Endothelial cell of umbilical vein (primary cell): Measurements from ENCODE around the gene AQP2. TPM values are rescaled to one million over a fixed set of nuclear protein-coding genes. Genes with fewer than 3 reads are reported as not detected.

Source experiments
- BruUV-seq: library from RNA; stranded (reverse); fragments of 400-500 nt; replicated peaks from 2 replicates; lab custom pipeline; 2021; lab: Mats Ljungman, UMichigan
- CTCF ChIA-PET: fragments of 300-600, 350-600 bp; sonication (Branson Sonifier 250); formaldehyde crosslinking; loops from one replicate; lab custom pipeline; 2021; ENCODE audit warnings: antibody characterized with exemption, inconsistent platforms; lab: Charles Lee
- POLR2A ChIA-PET: fragments of 300-600, 350-600 bp; sonication (Branson Sonifier 250); formaldehyde crosslinking; loops from one replicate; lab custom pipeline; 2021; ENCODE audit warnings: antibody characterized with exemption, inconsistent platforms; lab: Charles Lee
- DNase-seq: peaks from one replicate; pipeline ENCODE4 v3.0.0-alpha.2; 2011; ENCODE audit warnings: low read depth, low spot score
- FAIRE-seq: peaks from 2 replicates; lab custom pipeline; 2011; peaks lifted over from hg19 to GRCh38; lab: Jason Lieb, UNC
- H2AFZ ChIP-seq: 2 replicates; pipeline ENCODE4 v1.6.0; 2012; ENCODE audit warnings: low read depth, low read length, control low read depth, inconsistent platforms
- H3K27ac ChIP-seq: 2 replicates; pipeline ENCODE4 v1.5.1; 2011; ENCODE audit warnings: low read depth, mild to moderate bottlenecking, control low read depth, low read length, moderate library complexity; ENCODE audit not compliant: insufficient read depth
- H3K27me3 ChIP-seq, 2 experiments: 2 replicates each; pipeline versions ENCODE4 v1.6.0 to v1.6.1; 2011; ENCODE audit warnings: low read length in 2 of 2, mixed read lengths in 1 of 2; ENCODE audit not compliant: control insufficient read depth in 2 of 2, insufficient read depth in 2 of 2
- H3K36me3 ChIP-seq, 2 experiments: 2 replicates in 1 of 2; 3 replicates in 1 of 2; pipeline ENCODE4 v1.5.1; 2011; ENCODE audit warnings: low read length in 2 of 2, mild to moderate bottlenecking in 1 of 2, moderate library complexity in 1 of 2; ENCODE audit not compliant: control insufficient read depth in 2 of 2, insufficient read depth in 2 of 2; ENCODE audit errors: extremely low read depth in 1 of 2
- H3K4me1 ChIP-seq: 3 replicates; pipeline ENCODE4 v1.5.1; 2011; ENCODE audit warnings: mild to moderate bottlenecking, low read length; ENCODE audit not compliant: control insufficient read depth, insufficient read depth; ENCODE audit errors: extremely low read depth
- H3K4me2 ChIP-seq: 2 replicates; pipeline ENCODE4 v1.6.1; 2011; ENCODE audit warnings: low read length, control low read depth, mixed read lengths; ENCODE audit not compliant: insufficient read depth
- H3K4me3 ChIP-seq, 3 experiments: fragments of 200-600 bp in 1 of 3; sonication (generic), shearing (Covaris generic) in 1 of 3; replicated peaks in 1 of 3; 2 replicates each; pipeline ENCODE4 v1.5.1; 2011 to 2016; ENCODE audit warnings: control low read depth in 3 of 3, low read length in 3 of 3, mild to moderate bottlenecking in 2 of 3, inconsistent platforms in 1 of 3, low read depth in 1 of 3, moderate library complexity in 1 of 3; ENCODE audit not compliant: insufficient read depth in 1 of 3
- H3K79me2 ChIP-seq: 2 replicates; pipeline ENCODE4 v1.6.0; 2012; ENCODE audit warnings: low read length, inconsistent platforms; ENCODE audit not compliant: control insufficient read depth, insufficient read depth
- H3K9ac ChIP-seq: replicated peaks from 2 replicates; pipeline ENCODE3; 2011; ENCODE audit warnings: low read length, control low read depth; ENCODE audit not compliant: insufficient read depth; ENCODE audit errors: extremely low read depth
- H3K9me1 ChIP-seq: replicated peaks from 3 replicates; pipeline ENCODE4 v1.6.0; 2011; ENCODE audit warnings: mild to moderate bottlenecking, low read length; ENCODE audit not compliant: control insufficient read depth, insufficient read depth; ENCODE audit errors: extremely low read depth
- H3K9me3 ChIP-seq: replicated peaks from 2 replicates; pipeline ENCODE4 v1.5.1; 2012; ENCODE audit warnings: low read length, inconsistent platforms; ENCODE audit not compliant: control insufficient read depth, insufficient read depth
- H4K20me1 ChIP-seq: replicated peaks from 2 replicates; pipeline ENCODE3; 2011; ENCODE audit warnings: mild to moderate bottlenecking, low read length; ENCODE audit not compliant: control insufficient read depth, insufficient read depth; ENCODE audit errors: extremely low read depth
- CTCF ChIP-seq, 2 donors: IDR thresholded peaks; 1 replicate in 1 of 2; 2 replicates in 1 of 2; pipeline ENCODE4 v1.5.1; 2011; ENCODE audit warnings: low read length in 2 of 2, mild to moderate bottlenecking in 2 of 2, moderate library complexity in 2 of 2, control low read depth in 1 of 2, inconsistent platforms in 1 of 2, low read depth in 1 of 2; ENCODE audit not compliant: insufficient read depth in 1 of 2; ENCODE audit errors: extremely low read depth in 1 of 2
- MAX ChIP-seq: IDR thresholded peaks from 2 replicates; pipeline ENCODE4 v1.6.1; 2011; ENCODE audit not compliant: insufficient read depth, insufficient read length
- MYC ChIP-seq: IDR thresholded peaks from one replicate; pipeline ENCODE4 v1.6.1; 2011; ENCODE audit warnings: mild to moderate bottlenecking, low read depth, low read length
- POLR2AphosphoS5 ChIP-seq: IDR thresholded peaks from 2 replicates; pipeline ENCODE4 v1.6.1; 2012; ENCODE audit warnings: low read depth, mild to moderate bottlenecking, control low read depth, low read length, moderate library complexity; ENCODE audit not compliant: insufficient read depth
- dilution Hi-C: fragments of 300-500 bp; cut with MboI; formaldehyde crosslinking; loops from one replicate; pipeline ENCODE4 v1.15.0; 2019; ENCODE audit warnings: low sequenced_read_pairs; ENCODE audit not compliant: extremely low pct_ligation_motif_present
- intact Hi-C: fragments of 100-400 bp; cut with micrococcal nuclease; formaldehyde crosslinking; loops from one replicate; pipeline ENCODE4 v1.10.0; 2022
- polyA plus RNA-seq, 4 experiments: library from polyadenylated mRNA; depleted of rRNA in 3 of 4; stranded (reverse) in 3 of 4; unstranded in 1 of 4; fragments of >200 nt; gene quantifications; 2 replicates each; pipeline versions ENCODE4 v1.2.1 to v1.2.3, GENCODE V29; 2011 to 2012; ENCODE audit warnings: missing spikeins in 1 of 4
- total RNA-seq: library from RNA; stranded (reverse); gene quantifications from 2 replicates; pipeline ENCODE4 v1.2.3, GENCODE V29; 2021

AQP2 gene
- total and polyA plus RNA-seq, 2 donors (not counting 3 experiments of a cell fraction or from before 2014, with no cell fraction given), result not detected

GRCh38 chr12:49972641-49973360 lies 22.3 kb downstream of the AQP2 start, which contains the start of gene AQP6:
Gene AQP6, plus strand, starts transcription at chr12:49972947. Its CDS starts 227 bp downstream, at chr12:49973174.
- ChIA-PET CTCF (interaction anchor here (1.1 to 11.4 kb wide), 7 partner anchors 11 to 104 kb away, joined by 3 to 317 read pairs (median 6); partner anchors contain the start of gene ASIC1), POLR2A (no interaction called here)
- H3K79me2 ChIP-seq, result no peaks in the 10 kb centered on the region
- no peak for FAIRE-seq
- H3K4me2 ChIP-seq, result no peak within 1 kb of the TSS
- dilution Hi-C loops, result loop anchor here (25.0 kb wide), 1 partner anchor 90 kb away; the partner anchor contains the start of gene ASIC1
- no TSS peak for BruUV-seq
- H3K9me1 ChIP-seq, result no peaks in the 10 kb centered on the region
- no peak within 1 kb of the TSS for H3K4me3 ChIP-seq
- intact Hi-C loops, result no loop called here
- DNase-seq, result no peak
- peaks cover 16 to 17% of the 10 kb centered on the region in 2 experiments for H3K27me3 ChIP-seq
- no peak for TF ChIP-seq MAX
- no peak for TF ChIP-seq MYC
- TF ChIP-seq POLR2AphosphoS5, result no peak
- no peak for TF ChIP-seq CTCF (IDR thresholded peaks at IDR 0.05; ENCODE audit: extremely low read depth in 1 of 2, insufficient read depth in 1 of 2, low read depth in 1 of 2, low read length in 2 of 2)
- no peak within 1 kb of the TSS for H3K27ac ChIP-seq
- no peaks in the 10 kb centered on the region for H3K4me1 ChIP-seq
- no peaks in the 10 kb centered on the region for H3K9me3 ChIP-seq
- no peak within 1 kb of the TSS for H3K9ac ChIP-seq
- no peak within 1 kb of the TSS for H2AFZ ChIP-seq
- no peaks in the 10 kb centered on the region for H4K20me1 ChIP-seq
- H3K36me3 ChIP-seq, result no peaks in the 10 kb centered on the region
